Bronchial smooth muscle cell (primary cell): ENCODE measurements around the gene UROC1. TPM values are rescaled to one million over a fixed set of nuclear protein-coding genes. Genes with fewer than 3 reads are reported as not detected.

Experiments used
- total RNA-seq: library from RNA; depleted of rRNA; stranded (reverse); fragments of >200 nt; gene quantifications from 2 replicates; pipeline ENCODE4 v1.2.1, GENCODE V29; 2014

Gene UROC1
- not detected in 2 replicates for total RNA-seq

GRCh38 chr3:126517291-126517951, at the start of gene UROC1:
TSS of gene UROC1 (minus strand) at chr3:126517773. CDS start at chr3:126517719, 54 bp downstream.

GRCh38 chr3:126558336-126559071, 40.9 kb upstream of the UROC1 start, which contains the start of gene C3orf22:
TSS of gene C3orf22 (minus strand) at chr3:126558932. CDS start at chr3:126553390, 5,542 bp downstream.

GRCh38 chr3:126523745-126524428, 6.3 kb upstream of the UROC1 start, which contains the start of gene CHST13:
TSS of gene CHST13 (plus strand) at chr3:126524155. CDS start at chr3:126524333, 178 bp downstream.

GRCh38 chr3:126475413-126476114, 42.0 kb downstream of the UROC1 start, which contains the start of gene ZXDC:
TSS of gene ZXDC (minus strand) at chr3:126475891. CDS start at chr3:126475865, 26 bp downstream.

Other genes starting within 250 kb of the UROC1 start
- 0.47 and 0.69 TPM in 2 replicates for gene KLF15, start 160.4 kb downstream of the UROC1 start, total RNA-seq
- gene CFAP100, start 122.9 kb downstream of the UROC1 start, total RNA-seq = not detected in 2 replicates
- 8.4 and 11.4 TPM in 2 replicates for gene ZXDC, start 41.9 kb downstream of the UROC1 start, total RNA-seq
- not detected in 2 replicates for gene CHST13, start 6.4 kb upstream of the UROC1 start, total RNA-seq
- gene C3orf22, start 41.2 kb upstream of the UROC1 start, total RNA-seq = not detected in 2 replicates
- 14.7 and 15.0 TPM in 2 replicates for gene TXNRD3, start 137.4 kb upstream of the UROC1 start, total RNA-seq
- gene CHCHD6, start 186.5 kb upstream of the UROC1 start, total RNA-seq = 11.9 and 16.5 TPM in 2 replicates